Osteocyte (in vitro differentiated cells): ENCODE data around the gene TCERG1L. TPM values are rescaled to one million over a fixed set of nuclear protein-coding genes. Genes with fewer than 3 reads are reported as not detected.

Experiments
- DNase-seq: peaks from one replicate; pipeline ENCODE4 v3.0.0; 2021; ENCODE audit warnings: mixed read lengths; ENCODE audit not compliant: unreplicated experiment; ENCODE audit errors: extremely low spot score
- H3K27ac Mint-ChIP-seq: one replicate; pipeline ENCODE4 v1.8.0; 2021; ENCODE audit warnings: mild to moderate bottlenecking, mixed read lengths; ENCODE audit not compliant: unreplicated experiment
- H3K27me3 Mint-ChIP-seq: one replicate; pipeline ENCODE4 v1.8.0; 2021; ENCODE audit warnings: mixed read lengths; ENCODE audit not compliant: unreplicated experiment
- H3K36me3 Mint-ChIP-seq: one replicate; pipeline ENCODE4 v1.8.0; 2021; ENCODE audit warnings: mixed read lengths; ENCODE audit not compliant: unreplicated experiment
- H3K4me1 Mint-ChIP-seq: one replicate; pipeline ENCODE4 v1.8.0; 2021; ENCODE audit warnings: mixed read lengths; ENCODE audit not compliant: unreplicated experiment
- H3K4me3 Mint-ChIP-seq: one replicate; pipeline ENCODE4 v1.8.0; 2021; ENCODE audit warnings: mild to moderate bottlenecking, moderate library complexity, mixed read lengths; ENCODE audit not compliant: unreplicated experiment
- H3K9me3 Mint-ChIP-seq: one replicate; pipeline ENCODE4 v1.8.0; 2021; ENCODE audit warnings: mixed read lengths; ENCODE audit not compliant: unreplicated experiment
- total RNA-seq: library from RNA; stranded (reverse); gene quantifications from 2 replicates; pipeline ENCODE4 v1.2.1, GENCODE V29; 2021
- TF ChIP-seq, protein P1 (sequence below): fragments of 200-600 bp; sonication (generic); IDR thresholded peaks from 2 replicates; pipeline ENCODE4 v1.5.0; 2021; ENCODE audit warnings: antibody characterized with exemption, mild to moderate bottlenecking, moderate library complexity

TCERG1L gene
- total RNA-seq, 1 donor from 2014 or later: not detected

DNA sequence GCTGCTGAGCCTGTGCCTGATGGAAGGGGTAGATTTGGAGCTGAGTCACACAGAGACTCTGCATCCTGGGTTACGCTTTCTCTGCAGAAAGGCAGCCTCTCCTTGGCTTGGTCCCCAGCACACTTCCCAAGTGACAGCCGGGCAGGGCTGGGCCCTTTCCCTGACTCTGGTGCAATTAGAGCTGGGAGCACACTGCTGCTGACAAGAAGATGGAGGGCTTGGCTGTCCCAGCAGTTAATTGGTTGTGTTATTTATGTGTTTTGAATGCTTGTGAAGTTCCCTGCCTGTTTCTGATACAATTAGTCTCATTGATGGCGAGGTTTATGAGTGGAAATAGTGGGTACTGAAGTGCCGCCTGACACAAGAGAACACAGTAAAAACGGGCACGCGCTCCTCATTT lies 123.6 kb downstream of the TCERG1L start:
- Mint-ChIP-seq H3K4me3 (no peak overlapping the region), H3K36me3 (no peaks in the 10 kb centered on the region), H3K27ac (no peak overlapping the region), H3K4me1 (no peaks in the 10 kb centered on the region), H3K27me3 (no peaks in the 10 kb centered on the region), H3K9me3 (peaks cover 51% of the 10 kb centered on the region)
- no peak for DNase-seq
- TF ChIP-seq, protein P1, sequence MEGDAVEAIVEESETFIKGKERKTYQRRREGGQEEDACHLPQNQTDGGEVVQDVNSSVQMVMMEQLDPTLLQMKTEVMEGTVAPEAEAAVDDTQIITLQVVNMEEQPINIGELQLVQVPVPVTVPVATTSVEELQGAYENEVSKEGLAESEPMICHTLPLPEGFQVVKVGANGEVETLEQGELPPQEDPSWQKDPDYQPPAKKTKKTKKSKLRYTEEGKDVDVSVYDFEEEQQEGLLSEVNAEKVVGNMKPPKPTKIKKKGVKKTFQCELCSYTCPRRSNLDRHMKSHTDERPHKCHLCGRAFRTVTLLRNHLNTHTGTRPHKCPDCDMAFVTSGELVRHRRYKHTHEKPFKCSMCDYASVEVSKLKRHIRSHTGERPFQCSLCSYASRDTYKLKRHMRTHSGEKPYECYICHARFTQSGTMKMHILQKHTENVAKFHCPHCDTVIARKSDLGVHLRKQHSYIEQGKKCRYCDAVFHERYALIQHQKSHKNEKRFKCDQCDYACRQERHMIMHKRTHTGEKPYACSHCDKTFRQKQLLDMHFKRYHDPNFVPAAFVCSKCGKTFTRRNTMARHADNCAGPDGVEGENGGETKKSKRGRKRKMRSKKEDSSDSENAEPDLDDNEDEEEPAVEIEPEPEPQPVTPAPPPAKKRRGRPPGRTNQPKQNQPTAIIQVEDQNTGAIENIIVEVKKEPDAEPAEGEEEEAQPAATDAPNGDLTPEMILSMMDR: no peak

DNA sequence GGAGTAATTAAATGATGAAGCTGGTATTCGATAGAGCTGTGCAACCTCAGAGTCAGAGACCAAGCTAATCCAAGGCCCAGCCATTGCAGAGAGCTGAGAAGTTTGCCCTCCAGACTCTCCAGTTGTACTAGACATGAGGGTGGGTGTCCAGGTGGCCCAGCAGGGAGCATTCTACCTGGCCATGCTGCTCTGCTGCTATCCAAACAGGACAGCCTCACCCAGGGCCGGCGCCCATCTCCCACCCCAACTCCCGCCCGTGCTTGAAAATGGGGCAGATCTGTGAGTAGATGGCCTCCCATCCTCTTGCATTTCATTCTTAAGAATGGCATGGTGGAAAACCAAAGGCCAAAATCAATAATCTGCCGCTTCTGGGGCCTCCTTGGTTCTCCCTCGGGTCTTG lies 124.2 kb downstream of the TCERG1L start:
- no peak overlapping the region for H3K27ac Mint-ChIP-seq
- no peaks in the 10 kb centered on the region for H3K27me3 Mint-ChIP-seq
- DNase-seq: peak; percentile 66
- H3K4me1 Mint-ChIP-seq: no peaks in the 10 kb centered on the region
- peaks cover 50% of the 10 kb centered on the region for H3K9me3 Mint-ChIP-seq
- no peak overlapping the region for H3K4me3 Mint-ChIP-seq
- TF ChIP-seq, protein P1: no peak
- H3K36me3 Mint-ChIP-seq: no peaks in the 10 kb centered on the region

DNA sequence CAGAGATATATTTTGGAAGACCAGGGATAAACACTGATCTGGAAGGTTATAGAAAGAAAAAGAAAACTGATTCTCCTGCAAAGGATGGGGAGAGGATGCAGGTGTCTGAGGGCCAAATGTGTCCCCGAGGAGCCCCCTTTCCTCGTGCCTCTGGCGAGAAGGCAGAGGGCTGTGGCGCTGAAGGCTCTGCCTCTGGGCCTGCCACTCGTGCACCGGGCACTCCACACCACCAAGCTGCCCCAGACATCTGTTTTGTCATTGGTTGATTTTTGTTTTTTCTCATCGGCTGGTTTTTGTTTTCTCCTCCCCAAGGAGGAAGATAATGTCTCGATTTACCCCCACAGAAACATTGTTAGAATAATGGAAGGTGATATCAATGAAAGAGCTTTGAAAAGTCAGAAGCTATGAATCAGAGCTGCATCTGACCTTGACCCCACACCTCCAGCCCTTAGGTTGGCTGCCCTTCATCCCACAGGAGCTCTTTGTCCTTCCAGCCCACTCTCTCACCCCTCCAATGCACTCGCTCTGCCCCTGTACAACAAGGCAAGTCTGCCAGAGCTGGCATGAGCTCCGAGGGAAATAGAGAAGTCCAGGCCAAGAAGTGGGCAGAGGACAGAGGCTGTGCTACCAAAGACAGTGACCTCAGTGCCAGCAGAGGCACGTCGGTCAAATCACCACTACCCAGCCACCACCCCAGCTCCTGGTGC lies 124.8 kb downstream of the TCERG1L start:
- Mint-ChIP-seq H3K36me3 (no peaks in the 10 kb centered on the region), H3K9me3 (peaks cover 55% of the 10 kb centered on the region), H3K27me3 (no peaks in the 10 kb centered on the region), H3K4me1 (no peaks in the 10 kb centered on the region), H3K4me3 (no peak overlapping the region), H3K27ac (no peak overlapping the region)
- TF ChIP-seq, protein P1: no peak
- DNase-seq: peak; percentile 44

DNA sequence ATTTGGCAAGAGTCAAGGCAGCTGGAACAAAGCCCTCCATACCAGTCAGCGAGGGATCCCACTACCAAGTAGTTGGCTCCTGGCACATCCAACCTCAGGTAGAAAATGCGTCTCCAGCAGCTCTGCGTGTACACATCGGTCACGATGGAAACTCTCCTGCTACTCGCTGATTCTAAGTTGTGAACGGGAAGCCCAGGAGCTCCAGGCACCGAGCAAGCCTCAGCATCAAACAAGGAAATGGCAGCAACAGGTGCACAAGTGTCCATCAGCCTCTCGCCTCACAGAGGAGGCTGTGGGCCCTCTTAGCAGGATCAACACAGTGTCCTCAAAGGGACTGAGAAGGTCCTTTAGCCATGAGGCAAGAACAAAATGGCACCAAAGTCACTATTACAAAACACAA lies 127.0 kb downstream of the TCERG1L start:
- Mint-ChIP-seq H3K27ac (no peak overlapping the region), H3K9me3 (peaks cover 62% of the 10 kb centered on the region), H3K4me3 (no peak overlapping the region), H3K4me1 (no peaks in the 10 kb centered on the region), H3K36me3 (no peaks in the 10 kb centered on the region), H3K27me3 (no peaks in the 10 kb centered on the region)
- DNase-seq: peak; percentile 59
- TF ChIP-seq, protein P1: no peak

DNA sequence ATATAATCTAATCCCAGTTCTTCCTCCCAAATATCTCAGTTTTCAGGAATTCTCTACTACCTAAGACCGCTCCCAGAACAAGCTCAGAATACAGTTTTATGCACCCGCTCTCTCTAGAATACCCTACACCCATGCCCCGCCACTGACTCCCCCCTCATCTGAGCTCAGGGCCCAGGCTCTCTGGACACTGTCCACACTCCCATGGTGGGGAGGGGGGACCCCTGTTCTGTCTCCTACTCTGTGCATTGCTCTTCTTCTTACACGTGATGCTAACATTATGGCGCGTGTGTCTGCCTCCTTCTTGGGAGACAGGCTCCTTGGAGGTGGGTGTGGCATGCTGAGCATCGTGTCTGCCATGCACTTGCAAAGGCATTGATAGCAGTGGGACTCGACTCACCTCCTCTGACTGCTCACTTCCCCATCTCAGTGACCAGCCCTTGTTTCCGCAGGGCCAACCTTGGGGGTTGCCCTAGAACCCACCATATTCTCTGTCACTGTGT lies 127.9 kb downstream of the TCERG1L start:
- H3K36me3 Mint-ChIP-seq: no peaks in the 10 kb centered on the region
- peak; percentile 76 for DNase-seq
- no peak overlapping the region for H3K4me3 Mint-ChIP-seq
- TF ChIP-seq, protein P1: no peak
- no peaks in the 10 kb centered on the region for H3K27me3 Mint-ChIP-seq
- no peak overlapping the region for H3K27ac Mint-ChIP-seq
- no peaks in the 10 kb centered on the region for H3K4me1 Mint-ChIP-seq
- H3K9me3 Mint-ChIP-seq: peaks cover 57% of the 10 kb centered on the region
